Mesothelial cell of epicardium (in vitro differentiated cells): ENCODE measurements around the gene PTPRN2. TPM values are rescaled to one million over a fixed set of nuclear protein-coding genes. Genes with fewer than 3 reads are reported as not detected.
"Not testable (repeated sequence)": the region's sequence is repeated elsewhere in the genome, so short reads cannot be mapped to it uniquely, and the experiment has no call there.

ENCODE experiments used
- DNase-seq, 2 experiments: peaks; one replicate each; pipeline ENCODE4 v3.0.0; 2021; ENCODE audit warnings: low spot score in 2 of 2; ENCODE audit not compliant: unreplicated experiment in 2 of 2
- H3K27ac Mint-ChIP-seq: 2 replicates; pipeline ENCODE4 v1.8.0; 2021; ENCODE audit warnings: mixed read lengths
- H3K27me3 Mint-ChIP-seq: 2 replicates; pipeline ENCODE4 v1.8.0; 2021; ENCODE audit warnings: low read depth, mixed read lengths
- H3K36me3 Mint-ChIP-seq: 2 replicates; pipeline ENCODE4 v1.8.0; 2021; ENCODE audit warnings: mixed read lengths
- H3K4me1 Mint-ChIP-seq: 2 replicates; pipeline ENCODE4 v1.8.0; 2021; ENCODE audit warnings: mixed read lengths
- H3K4me3 Mint-ChIP-seq: 2 replicates; pipeline ENCODE4 v1.8.0; 2021; ENCODE audit warnings: mild to moderate bottlenecking, moderate library complexity, mixed read lengths
- H3K9me3 Mint-ChIP-seq: 2 replicates; pipeline ENCODE4 v1.8.0; 2021; ENCODE audit warnings: mixed read lengths
- total RNA-seq: library from RNA; stranded (reverse); gene quantifications from 3 replicates; pipeline ENCODE4 v1.2.1, GENCODE V29; 2021
- TF ChIP-seq, protein P1 (sequence below): fragments of 200-600 bp; sonication (generic); IDR thresholded peaks from one replicate; pipeline ENCODE4 v1.5.0; 2021; ENCODE audit warnings: antibody characterized with exemption; ENCODE audit not compliant: unreplicated experiment

PTPRN2 gene
- total RNA-seq, 1 donor from 2014 or later, result 2.2 TPM

DNA sequence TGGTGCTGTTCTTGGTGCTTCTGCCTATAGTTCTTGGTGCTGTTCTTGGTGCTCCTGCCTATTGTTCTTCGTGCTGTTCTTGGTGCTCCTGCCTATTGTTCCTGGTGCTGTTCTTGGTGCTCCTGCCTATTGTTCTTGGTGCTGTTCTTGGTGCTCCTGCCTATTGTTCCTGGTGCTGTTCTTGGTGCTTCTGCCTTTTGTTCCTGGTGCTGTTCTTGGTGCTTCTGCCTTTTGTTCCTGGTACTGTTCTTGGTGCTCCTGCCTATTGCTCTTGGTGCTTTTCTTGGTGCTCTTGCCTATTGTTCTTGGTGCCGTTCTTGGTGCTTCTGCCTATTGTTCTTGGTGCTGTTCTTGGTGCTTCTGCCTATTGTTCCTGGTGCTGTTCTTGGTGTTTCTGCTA is 71.1 kb downstream of the PTPRN2 start:
- no peak for DNase-seq
- TF ChIP-seq, protein P1, sequence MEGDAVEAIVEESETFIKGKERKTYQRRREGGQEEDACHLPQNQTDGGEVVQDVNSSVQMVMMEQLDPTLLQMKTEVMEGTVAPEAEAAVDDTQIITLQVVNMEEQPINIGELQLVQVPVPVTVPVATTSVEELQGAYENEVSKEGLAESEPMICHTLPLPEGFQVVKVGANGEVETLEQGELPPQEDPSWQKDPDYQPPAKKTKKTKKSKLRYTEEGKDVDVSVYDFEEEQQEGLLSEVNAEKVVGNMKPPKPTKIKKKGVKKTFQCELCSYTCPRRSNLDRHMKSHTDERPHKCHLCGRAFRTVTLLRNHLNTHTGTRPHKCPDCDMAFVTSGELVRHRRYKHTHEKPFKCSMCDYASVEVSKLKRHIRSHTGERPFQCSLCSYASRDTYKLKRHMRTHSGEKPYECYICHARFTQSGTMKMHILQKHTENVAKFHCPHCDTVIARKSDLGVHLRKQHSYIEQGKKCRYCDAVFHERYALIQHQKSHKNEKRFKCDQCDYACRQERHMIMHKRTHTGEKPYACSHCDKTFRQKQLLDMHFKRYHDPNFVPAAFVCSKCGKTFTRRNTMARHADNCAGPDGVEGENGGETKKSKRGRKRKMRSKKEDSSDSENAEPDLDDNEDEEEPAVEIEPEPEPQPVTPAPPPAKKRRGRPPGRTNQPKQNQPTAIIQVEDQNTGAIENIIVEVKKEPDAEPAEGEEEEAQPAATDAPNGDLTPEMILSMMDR, result no peak
- no peak overlapping the region for H3K4me3 Mint-ChIP-seq
- no peaks in the 10 kb centered on the region for H3K4me1 Mint-ChIP-seq
- peaks cover 7% of the 10 kb centered on the region for H3K27me3 Mint-ChIP-seq
- H3K36me3 Mint-ChIP-seq, result peaks cover 2% of the 10 kb centered on the region
- peaks cover 21% of the 10 kb centered on the region for H3K9me3 Mint-ChIP-seq
- no peak overlapping the region for H3K27ac Mint-ChIP-seq

DNA sequence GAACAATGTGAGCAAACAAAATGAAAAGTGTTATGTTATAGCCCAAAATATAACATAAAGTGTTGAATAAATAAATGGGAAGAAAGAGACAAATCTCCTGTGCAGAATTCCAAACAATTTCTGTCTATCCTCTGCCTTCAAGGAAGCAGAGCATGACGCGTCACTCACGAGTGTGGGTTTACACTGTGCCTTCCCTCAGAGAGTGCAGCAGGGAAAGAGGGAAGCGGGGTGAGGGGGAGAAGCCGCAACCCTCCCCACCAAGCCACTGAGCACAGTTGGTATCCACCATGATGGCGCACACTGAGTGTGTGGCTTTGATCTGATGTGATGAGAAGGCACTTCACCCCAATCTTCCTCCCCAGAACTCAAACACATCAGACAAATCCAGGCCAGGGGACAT is 74.8 kb downstream of the PTPRN2 start:
- Mint-ChIP-seq H3K4me1 (no peaks in the 10 kb centered on the region), H3K4me3 (no peak overlapping the region), H3K27ac (no peak overlapping the region), H3K9me3 (peaks cover 34% of the 10 kb centered on the region), H3K27me3 (peaks cover 4% of the 10 kb centered on the region), H3K36me3 (no peaks in the 10 kb centered on the region)
- DNase-seq, result no peak
- TF ChIP-seq, protein P1, result no peak

DNA sequence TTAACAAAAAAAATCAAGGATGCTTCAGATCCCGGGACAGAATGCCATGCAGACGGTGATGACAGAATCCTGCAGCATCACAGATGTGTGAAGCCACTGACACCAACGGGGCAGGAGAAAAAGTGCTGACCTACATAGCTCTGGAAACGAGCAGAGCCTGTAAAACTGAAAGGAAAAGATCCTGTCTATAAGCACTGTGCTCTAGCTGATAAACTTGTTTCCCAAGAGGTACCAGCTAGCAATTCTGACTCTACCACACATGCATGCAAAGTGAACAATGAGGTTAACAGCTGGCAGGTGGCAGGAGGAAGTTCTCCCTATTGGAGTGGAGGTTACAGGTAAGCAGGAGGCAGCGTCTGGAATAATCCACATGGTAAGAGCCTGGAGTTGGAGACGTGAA is 75.6 kb downstream of the PTPRN2 start:
- Mint-ChIP-seq H3K27ac (no peak overlapping the region), H3K9me3 (peaks cover 39% of the 10 kb centered on the region), H3K4me1 (no peaks in the 10 kb centered on the region), H3K4me3 (no peak overlapping the region), H3K36me3 (no peaks in the 10 kb centered on the region), H3K27me3 (peaks cover 4% of the 10 kb centered on the region)
- DNase-seq, result no peak
- TF ChIP-seq, protein P1, result no peak

GRCh38 chr7:158508802-158509385 is 78.7 kb downstream of the PTPRN2 start:
- TF ChIP-seq, protein P1, result no peak

DNA sequence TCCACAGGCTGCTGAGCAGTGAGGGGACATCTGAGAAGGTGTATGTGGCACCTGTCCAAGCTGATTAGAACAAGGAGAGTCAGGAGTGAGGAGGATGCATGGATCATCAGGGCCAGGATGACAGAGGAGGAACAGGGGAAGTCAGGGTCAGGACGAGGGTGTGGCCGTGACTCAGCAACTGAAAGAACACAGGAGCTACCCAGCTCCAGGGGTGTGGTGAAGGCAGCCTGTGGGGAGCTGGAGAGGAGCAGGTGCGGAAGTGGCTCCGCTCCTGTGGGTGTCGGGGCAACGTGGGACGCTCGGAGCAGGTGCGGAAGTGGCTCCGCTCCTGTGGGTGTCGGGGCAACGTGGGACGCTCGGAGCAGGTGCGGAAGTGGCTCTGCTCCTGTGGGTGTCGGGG is 79.3 kb downstream of the PTPRN2 start:
- H3K9me3 Mint-ChIP-seq, result peaks cover 49% of the 10 kb centered on the region
- H3K27me3 Mint-ChIP-seq, DNase-seq, H3K36me3 Mint-ChIP-seq, H3K27ac Mint-ChIP-seq, H3K4me3 Mint-ChIP-seq, H3K4me1 Mint-ChIP-seq: not testable (repeated sequence)

More at GRCh38 chr7:158508802-158509385, 78.7 kb downstream of the PTPRN2 start:
- DNase-seq, result no peak
- no peaks in the 10 kb centered on the region for H3K4me1 Mint-ChIP-seq
- no peaks in the 10 kb centered on the region for H3K36me3 Mint-ChIP-seq
- no peak overlapping the region for H3K4me3 Mint-ChIP-seq
- H3K27ac Mint-ChIP-seq, result no peak overlapping the region
- peaks cover 1% of the 10 kb centered on the region for H3K27me3 Mint-ChIP-seq
- H3K9me3 Mint-ChIP-seq, result peaks cover 48% of the 10 kb centered on the region

- Mint-ChIP-seq H3K36me3 (no peaks in the 10 kb centered on the region), H3K27ac (no peak overlapping the region), H3K4me3 (no peak overlapping the region), H3K4me1 (no peaks in the 10 kb centered on the region), H3K9me3 (peaks cover 47% of the 10 kb centered on the region), H3K27me3 (peaks cover 4% of the 10 kb centered on the region)
- DNase-seq, result no peak
- TF ChIP-seq, protein P1, result no peak
Observed at GRCh38 chr7:158507917-158508316, 79.7 kb downstream of the PTPRN2 start.

- not testable (repeated sequence) for H3K4me3 Mint-ChIP-seq, H3K4me1 Mint-ChIP-seq, H3K36me3 Mint-ChIP-seq, DNase-seq, H3K27ac Mint-ChIP-seq, H3K27me3 Mint-ChIP-seq
- peaks cover 40% of the 10 kb centered on the region for H3K9me3 Mint-ChIP-seq
Observed at GRCh38 chr7:158507175-158507574, 80.4 kb downstream of the PTPRN2 start.
